CD14-positive monocyte (primary cell): ENCODE measurements around the gene CCDC78. TPM values are rescaled to one million over a fixed set of nuclear protein-coding genes. Genes with fewer than 3 reads are reported as not detected.

Source experiments
- DNase-seq, 3 donors: peaks; one replicate each; pipeline ENCODE4 v3.0.0-alpha.2; 2011 to 2022
- H2AFZ ChIP-seq: 2 replicates; pipeline ENCODE4 v1.6.0; 2012; ENCODE audit warnings: mild to moderate bottlenecking, low read depth, low read length, inconsistent platforms; ENCODE audit not compliant: insufficient read depth, poor library complexity, severe bottlenecking
- H3K27ac ChIP-seq, 2 donors: 1 replicate in 1 of 2; 2 replicates in 1 of 2; pipeline ENCODE4 v1.5.1; 2012 to 2013; ENCODE audit warnings: low read length in 2 of 2, control low read depth in 1 of 2, inconsistent platforms in 1 of 2, low read depth in 1 of 2, mild to moderate bottlenecking in 1 of 2
- H3K27me3 ChIP-seq, 2 donors: one replicate each; pipeline versions ENCODE4 v1.6.0 to v1.6.1; 2011 to 2013; ENCODE audit warnings: low read length in 2 of 2; ENCODE audit not compliant: control insufficient read depth in 2 of 2, insufficient read depth in 2 of 2
- H3K36me3 ChIP-seq, 2 donors: replicated peaks in 1 of 2; 1 replicate in 1 of 2; 2 replicates in 1 of 2; pipeline versions ENCODE4 v1.5.1 to v1.6.1; 2012 to 2013; ENCODE audit warnings: low read length in 2 of 2, control low read depth in 1 of 2, inconsistent platforms in 1 of 2, mild to moderate bottlenecking in 1 of 2; ENCODE audit not compliant: insufficient read depth in 2 of 2, control insufficient read depth in 1 of 2
- H3K4me1 ChIP-seq, 2 donors: 1 replicate in 1 of 2; 2 replicates in 1 of 2; pipeline versions ENCODE4 v1.5.1 to v1.6.1; 2012 to 2013; ENCODE audit warnings: low read length in 2 of 2, control low read depth in 1 of 2, inconsistent platforms in 1 of 2, mild to moderate bottlenecking in 1 of 2, moderate library complexity in 1 of 2; ENCODE audit not compliant: insufficient read depth in 2 of 2, control insufficient read depth in 1 of 2
- H3K4me2 ChIP-seq: replicated peaks from 2 replicates; pipeline ENCODE3; 2012; ENCODE audit warnings: low read length, moderate library complexity, mild to moderate bottlenecking; ENCODE audit not compliant: poor library complexity, severe bottlenecking; ENCODE audit errors: extremely low read depth
- H3K4me3 ChIP-seq, 3 experiments: fragments of 200-600 bp in 1 of 3; sonication (generic) in 1 of 3; replicated peaks in 1 of 3; 1 replicate in 2 of 3; 2 replicates in 1 of 3; pipeline ENCODE4 v1.5.1; 2011 to 2013; ENCODE audit warnings: low read length in 3 of 3, mild to moderate bottlenecking in 3 of 3, control low read depth in 2 of 3, low read depth in 2 of 3, inconsistent platforms in 1 of 3, moderate library complexity in 1 of 3
- H3K79me2 ChIP-seq: 2 replicates; pipeline ENCODE4 v1.6.0; 2012; ENCODE audit warnings: mild to moderate bottlenecking, control low read depth, inconsistent platforms, low read length, moderate library complexity; ENCODE audit not compliant: insufficient read depth
- H3K9ac ChIP-seq: 2 replicates; pipeline ENCODE4 v1.6.0; 2017; ENCODE audit warnings: low read length, mild to moderate bottlenecking; ENCODE audit not compliant: insufficient read depth, poor library complexity, severe bottlenecking
- H3K9me3 ChIP-seq, 2 donors: replicated peaks in 1 of 2; 1 replicate in 1 of 2; 2 replicates in 1 of 2; pipeline versions ENCODE4 v1.5.1 to v1.6.1; 2012 to 2013; ENCODE audit warnings: low read length in 2 of 2, control low read depth in 1 of 2; ENCODE audit not compliant: control insufficient read depth in 1 of 2, insufficient read depth in 1 of 2
- H4K20me1 ChIP-seq: 2 replicates; pipeline ENCODE4 v1.6.0; 2012; ENCODE audit warnings: mild to moderate bottlenecking, low read length, control low read depth, moderate library complexity; ENCODE audit not compliant: insufficient read depth
- H3K27ac Mint-ChIP-seq, 7 donors: one replicate each; pipeline ENCODE4 v1.8.0; 2020; ENCODE audit warnings: mild to moderate bottlenecking in 7 of 7, mixed read lengths in 7 of 7, moderate library complexity in 6 of 7, inconsistent platforms in 2 of 7
- H3K27me3 Mint-ChIP-seq, 3 donors: one replicate each; pipeline ENCODE4 v1.8.0; 2021 to 2022; ENCODE audit warnings: low read depth in 3 of 3, mild to moderate bottlenecking in 3 of 3, mixed read lengths in 3 of 3, moderate library complexity in 3 of 3, inconsistent platforms in 1 of 3
- H3K36me3 Mint-ChIP-seq, 2 donors: one replicate each; pipeline ENCODE4 v1.8.0; 2020; ENCODE audit warnings: mixed read lengths in 2 of 2, inconsistent platforms in 1 of 2, mild to moderate bottlenecking in 1 of 2
- H3K4me1 Mint-ChIP-seq: one replicate; pipeline ENCODE4 v1.8.0; 2020; ENCODE audit warnings: mild to moderate bottlenecking, mixed read lengths
- H3K4me3 Mint-ChIP-seq, 2 donors: one replicate each; pipeline ENCODE4 v1.8.0; 2020; ENCODE audit warnings: mild to moderate bottlenecking in 2 of 2, mixed read lengths in 2 of 2, moderate library complexity in 1 of 2
- H3K9me3 Mint-ChIP-seq, 7 donors: one replicate each; pipeline ENCODE4 v1.8.0; 2020 to 2022; ENCODE audit warnings: mixed read lengths in 7 of 7, mild to moderate bottlenecking in 6 of 7, moderate library complexity in 6 of 7, inconsistent platforms in 2 of 7
- WGBS: methylation state at CpG from one replicate; pipeline ENCODE4 v1.1.5; 2013; ENCODE audit warnings: missing lambda C conversion rate; ENCODE audit not compliant: insufficient coverage; 5-methylcytosine and 5-hydroxymethylcytosine counted together
- intact Hi-C, 2 donors: fragments of 100-400 bp; cut with micrococcal nuclease; formaldehyde crosslinking; loops; one replicate each; pipeline versions ENCODE4 v1.15.0 to v1.15.1; 2023
- polyA plus RNA-seq, 3 donors: library from polyadenylated mRNA; depleted of rRNA in 1 of 3; unstranded in 2 of 3; stranded (reverse) in 1 of 3; fragments of 300-500 nt in 2 of 3; fragments of >200 nt in 1 of 3; fragmentation: Illumina TruSeq in 2 of 3; gene quantifications; 1 replicate in 2 of 3; 2 replicates in 1 of 3; pipeline ENCODE4 v1.2.3, GENCODE V29; 2012 to 2021
- TF ChIP-seq, protein P1 (sequence below): fragments of 200-600 bp; IDR thresholded peaks from one replicate; pipeline ENCODE4 v1.8.0; 2022; ENCODE audit warnings: antibody characterized with exemption, mild to moderate bottlenecking

The CCDC78 gene
- polyA plus RNA-seq, 3 donors: 0.96 TPM; not detected in 2

DNA sequence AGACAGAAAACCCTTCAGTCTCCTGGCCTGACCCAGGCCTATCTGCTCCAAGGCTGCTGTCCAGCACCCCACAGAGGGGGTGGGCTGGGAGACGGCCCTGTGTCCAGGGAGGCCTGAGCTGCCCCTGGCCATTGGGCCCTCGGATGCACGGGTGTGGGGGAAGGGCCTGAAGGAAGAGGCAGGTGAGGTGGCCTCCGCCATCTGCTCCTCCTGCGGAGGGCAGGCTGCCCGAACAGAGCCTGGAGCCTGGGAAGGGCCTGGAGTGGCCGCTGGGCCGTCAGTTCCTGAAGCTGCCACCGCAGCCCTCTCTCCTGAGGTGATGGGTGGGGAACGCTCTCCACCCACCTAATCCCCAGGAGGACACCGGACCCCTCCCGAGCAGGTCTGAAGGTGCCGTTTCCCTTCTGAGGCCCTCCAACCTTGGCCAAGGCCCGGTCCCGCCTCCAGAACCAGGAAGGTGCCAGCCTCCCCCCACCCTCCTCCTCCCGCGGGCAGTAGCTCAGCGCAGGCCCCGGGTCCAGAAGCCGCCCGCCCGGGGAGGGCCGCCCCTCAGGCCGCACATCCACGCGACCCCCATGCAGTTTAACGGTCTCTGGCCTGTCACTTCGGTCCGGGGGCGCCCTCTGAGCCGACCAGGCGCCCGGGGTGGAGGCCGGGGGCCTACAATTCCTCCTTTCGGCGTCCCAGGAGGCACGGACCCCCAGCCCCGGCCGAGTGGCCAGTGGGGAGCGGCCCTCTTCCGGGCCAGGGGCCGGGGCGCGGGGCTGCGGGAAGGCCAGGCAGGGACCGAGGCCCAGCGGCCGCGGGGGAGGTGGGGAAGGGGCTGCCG, 21.5 kb downstream of the CCDC78 start:
- Mint-ChIP-seq H3K36me3 (no peaks in the 10 kb centered on the region), H3K27ac (no peak overlapping the region), H3K4me1 (no peaks in the 10 kb centered on the region), H3K27me3 (peaks cover 69 to 89% (median 82%) of the 10 kb centered on the region in 3 donors), H3K9me3 (peaks cover 0 to 8% (median 0%) of the 10 kb centered on the region in 7 donors), H3K4me3 (peak overlapping the region in 1 of 2 donors; percentile 76)
- intact Hi-C loops: no loop called here
- Histone ChIP-seq H3K79me2 (no peaks in the 10 kb centered on the region), H3K4me1 (no peaks in the 10 kb centered on the region), H3K27me3 (peaks cover 10 to 84% of the 10 kb centered on the region in 2 donors), H3K9ac (no peak overlapping the region), H4K20me1 (no peaks in the 10 kb centered on the region), H3K36me3 (no peaks in the 10 kb centered on the region), H2AFZ (no peak overlapping the region), H3K4me3 (no peak overlapping the region), H3K27ac (no peak overlapping the region), H3K9me3 (peaks cover 0 to 4% of the 10 kb centered on the region in 2 donors), H3K4me2 (no peak overlapping the region)
- TF ChIP-seq, protein P1, sequence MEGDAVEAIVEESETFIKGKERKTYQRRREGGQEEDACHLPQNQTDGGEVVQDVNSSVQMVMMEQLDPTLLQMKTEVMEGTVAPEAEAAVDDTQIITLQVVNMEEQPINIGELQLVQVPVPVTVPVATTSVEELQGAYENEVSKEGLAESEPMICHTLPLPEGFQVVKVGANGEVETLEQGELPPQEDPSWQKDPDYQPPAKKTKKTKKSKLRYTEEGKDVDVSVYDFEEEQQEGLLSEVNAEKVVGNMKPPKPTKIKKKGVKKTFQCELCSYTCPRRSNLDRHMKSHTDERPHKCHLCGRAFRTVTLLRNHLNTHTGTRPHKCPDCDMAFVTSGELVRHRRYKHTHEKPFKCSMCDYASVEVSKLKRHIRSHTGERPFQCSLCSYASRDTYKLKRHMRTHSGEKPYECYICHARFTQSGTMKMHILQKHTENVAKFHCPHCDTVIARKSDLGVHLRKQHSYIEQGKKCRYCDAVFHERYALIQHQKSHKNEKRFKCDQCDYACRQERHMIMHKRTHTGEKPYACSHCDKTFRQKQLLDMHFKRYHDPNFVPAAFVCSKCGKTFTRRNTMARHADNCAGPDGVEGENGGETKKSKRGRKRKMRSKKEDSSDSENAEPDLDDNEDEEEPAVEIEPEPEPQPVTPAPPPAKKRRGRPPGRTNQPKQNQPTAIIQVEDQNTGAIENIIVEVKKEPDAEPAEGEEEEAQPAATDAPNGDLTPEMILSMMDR: no peak
- WGBS: 18% methylated on average over 33 of the region's 50 CpGs
- DNase-seq: no peak

DNA sequence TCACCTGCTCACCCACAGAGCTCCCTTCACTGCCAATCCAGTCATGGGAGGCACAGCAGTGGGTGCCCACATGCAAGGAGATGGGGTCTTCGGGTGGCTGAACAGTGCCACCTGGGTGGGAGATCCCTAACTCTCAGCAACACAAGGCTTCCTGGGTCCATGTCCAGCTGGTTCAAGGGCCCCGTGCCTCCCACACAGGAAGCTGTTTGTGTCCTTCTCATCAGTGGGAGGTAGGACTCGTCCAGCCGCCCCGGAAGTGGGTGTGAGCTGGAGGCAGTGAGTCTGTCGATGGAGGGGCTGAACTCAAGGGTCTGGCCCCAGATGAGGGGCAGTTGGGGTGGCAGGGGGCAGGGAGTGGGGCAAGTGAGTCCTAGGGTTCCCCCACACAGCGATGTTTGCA, 22.2 kb downstream of the CCDC78 start:
- Histone ChIP-seq H3K4me2 (no peak overlapping the region), H3K4me1 (no peaks in the 10 kb centered on the region), H2AFZ (no peak overlapping the region), H3K9me3 (peaks cover 0 to 4% of the 10 kb centered on the region in 2 donors), H3K79me2 (no peaks in the 10 kb centered on the region), H3K36me3 (no peaks in the 10 kb centered on the region), H3K4me3 (no peak overlapping the region), H3K27ac (no peak overlapping the region), H3K9ac (no peak overlapping the region), H4K20me1 (no peaks in the 10 kb centered on the region), H3K27me3 (peaks cover 10 to 83% of the 10 kb centered on the region in 2 donors)
- WGBS: 86% methylated on average over 1 of the region's 7 CpGs
- TF ChIP-seq, protein P1: no peak
- Mint-ChIP-seq H3K4me1 (no peaks in the 10 kb centered on the region), H3K27me3 (peaks cover 66 to 89% (median 83%) of the 10 kb centered on the region in 3 donors), H3K4me3 (peak overlapping the region in 1 of 2 donors; percentile 76), H3K9me3 (peaks cover 0 to 8% (median 0%) of the 10 kb centered on the region in 7 donors), H3K27ac (no peak overlapping the region), H3K36me3 (no peaks in the 10 kb centered on the region)
- intact Hi-C loops: no loop called here
- DNase-seq: no peak
